K562 (cell line): ENCODE data around the gene ZNF622. TPM values are rescaled to one million over a fixed set of nuclear protein-coding genes. Genes with fewer than 3 reads are reported as not detected.

Experiments used
- ARID2 ChIP-seq: fragments of 450-650 bp; IDR thresholded peaks from 2 replicates; pipeline ENCODE4 v1.6.1; 2017; ENCODE audit warnings: antibody characterized with exemption, mild to moderate bottlenecking
- ILF3 ChIP-seq: fragments of 450-650 bp; IDR thresholded peaks from 2 replicates; pipeline ENCODE4 v1.6.1; 2018; ENCODE audit warnings: antibody characterized with exemption, mild to moderate bottlenecking, moderate library complexity, borderline replicate concordance
- KDM5B ChIP-seq: fragments of 200-600 bp; sonication (generic); IDR thresholded peaks from 2 replicates; pipeline ENCODE4 v1.6.1; 2012; ENCODE audit warnings: low read depth, mild to moderate bottlenecking, moderate library complexity, low read length, control low read depth, inconsistent platforms; ENCODE audit not compliant: insufficient replicate concordance
- TAF7 ChIP-seq: fragments of 450-650 bp; IDR thresholded peaks from 2 replicates; pipeline ENCODE4 v1.6.1; 2016; ENCODE audit warnings: missing genetic modification characterization, missing compliant biosample characterization
- ZNF444 ChIP-seq: fragments of 250-450 bp; sonication (Bioruptor Pico); IDR thresholded peaks from 2 replicates; pipeline ENCODE4 v1.4.0; 2020; ENCODE audit warnings: mild to moderate bottlenecking, moderate library complexity
- polyA plus RNA-seq, 8 experiments: library from polyadenylated mRNA; depleted of rRNA in 4 of 8; stranded (reverse) in 5 of 8; unstranded in 3 of 8; fragments of >200 nt; fragmentation: Nextera tagmentation in 2 of 8; fragmentation: Illumina TruSeq in 1 of 8; extraction: Ambion mirVana in 2 of 8; extraction: Trizol in 1 of 8; gene quantifications; 2 replicates each; pipeline versions ENCODE4 v1.2.1 to v1.2.3, GENCODE V29; 2011 to 2014; ENCODE audit warnings: inconsistent platforms in 1 of 8, missing spikeins in 1 of 8
- total RNA-seq, 7 experiments: library from RNA; depleted of rRNA in 6 of 7; stranded (reverse); fragments of >200 nt in 6 of 7; fragmentation: Illumina TruSeq in 2 of 7; extraction: Trizol in 2 of 7; gene quantifications; 2 replicates each; pipeline versions ENCODE4 v1.2.1 to v1.2.3, GENCODE V29; 2011 to 2021; ENCODE audit warnings: low replicate concordance in 1 of 7
- TF ChIP-seq, protein P1 (sequence below): fragments of 450-650 bp; formaldehyde crosslinking; IDR thresholded peaks from 2 replicates; pipeline ENCODE4 v1.4.0; 2020; ENCODE audit warnings: mild to moderate bottlenecking, moderate library complexity
- TF ChIP-seq, protein P2 (sequence below): fragments of 450-650 bp; IDR thresholded peaks from 2 replicates; pipeline ENCODE4 v1.7.0; 2016; ENCODE audit warnings: borderline replicate concordance
- TF ChIP-seq, protein P3 (sequence below): fragments of 450-650 bp; conservative IDR thresholded peaks from 2 replicates; pipeline ENCODE4 v1.6.1; 2016; ENCODE audit warnings: missing genetic modification characterization, low read depth, mild to moderate bottlenecking, control low read depth, missing compliant biosample characterization

Gene ZNF622
- total and polyA plus RNA-seq, 9 of the 15 experiments (the other 6 are each of a cell fraction or from before 2014, with no cell fraction given) = 9.6 to 51.5 (median 32.3) TPM

DNA sequence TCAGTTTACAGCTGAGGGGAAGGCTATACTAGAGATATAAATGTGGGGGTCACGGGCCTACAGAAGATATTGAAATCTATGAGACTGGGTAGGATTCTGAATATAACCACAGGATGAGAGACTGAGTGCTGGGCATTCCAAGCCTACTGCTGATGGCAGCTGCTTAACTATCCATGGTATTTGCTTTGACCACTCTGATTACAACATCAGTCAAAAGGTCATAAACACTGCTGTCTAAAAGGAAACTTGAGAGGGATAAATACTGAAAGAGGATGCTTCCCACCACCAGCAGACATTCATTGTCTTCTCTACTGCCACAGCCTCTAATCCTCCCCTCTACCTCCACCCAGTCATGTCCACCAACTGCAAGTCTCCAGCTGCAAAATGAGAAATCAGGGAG, 3.8 kb downstream of the ZNF622 start (continued):
- TF ChIP-seq, protein P1, sequence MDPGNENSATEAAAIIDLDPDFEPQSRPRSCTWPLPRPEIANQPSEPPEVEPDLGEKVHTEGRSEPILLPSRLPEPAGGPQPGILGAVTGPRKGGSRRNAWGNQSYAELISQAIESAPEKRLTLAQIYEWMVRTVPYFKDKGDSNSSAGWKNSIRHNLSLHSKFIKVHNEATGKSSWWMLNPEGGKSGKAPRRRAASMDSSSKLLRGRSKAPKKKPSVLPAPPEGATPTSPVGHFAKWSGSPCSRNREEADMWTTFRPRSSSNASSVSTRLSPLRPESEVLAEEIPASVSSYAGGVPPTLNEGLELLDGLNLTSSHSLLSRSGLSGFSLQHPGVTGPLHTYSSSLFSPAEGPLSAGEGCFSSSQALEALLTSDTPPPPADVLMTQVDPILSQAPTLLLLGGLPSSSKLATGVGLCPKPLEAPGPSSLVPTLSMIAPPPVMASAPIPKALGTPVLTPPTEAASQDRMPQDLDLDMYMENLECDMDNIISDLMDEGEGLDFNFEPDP (CRISPR knock-in tag) = no peak
- TF ChIP-seq ILF3 = no peak
- TF ChIP-seq, protein P2, sequence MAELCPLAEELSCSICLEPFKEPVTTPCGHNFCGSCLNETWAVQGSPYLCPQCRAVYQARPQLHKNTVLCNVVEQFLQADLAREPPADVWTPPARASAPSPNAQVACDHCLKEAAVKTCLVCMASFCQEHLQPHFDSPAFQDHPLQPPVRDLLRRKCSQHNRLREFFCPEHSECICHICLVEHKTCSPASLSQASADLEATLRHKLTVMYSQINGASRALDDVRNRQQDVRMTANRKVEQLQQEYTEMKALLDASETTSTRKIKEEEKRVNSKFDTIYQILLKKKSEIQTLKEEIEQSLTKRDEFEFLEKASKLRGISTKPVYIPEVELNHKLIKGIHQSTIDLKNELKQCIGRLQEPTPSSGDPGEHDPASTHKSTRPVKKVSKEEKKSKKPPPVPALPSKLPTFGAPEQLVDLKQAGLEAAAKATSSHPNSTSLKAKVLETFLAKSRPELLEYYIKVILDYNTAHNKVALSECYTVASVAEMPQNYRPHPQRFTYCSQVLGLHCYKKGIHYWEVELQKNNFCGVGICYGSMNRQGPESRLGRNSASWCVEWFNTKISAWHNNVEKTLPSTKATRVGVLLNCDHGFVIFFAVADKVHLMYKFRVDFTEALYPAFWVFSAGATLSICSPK = no peak
- TF ChIP-seq, protein P3, sequence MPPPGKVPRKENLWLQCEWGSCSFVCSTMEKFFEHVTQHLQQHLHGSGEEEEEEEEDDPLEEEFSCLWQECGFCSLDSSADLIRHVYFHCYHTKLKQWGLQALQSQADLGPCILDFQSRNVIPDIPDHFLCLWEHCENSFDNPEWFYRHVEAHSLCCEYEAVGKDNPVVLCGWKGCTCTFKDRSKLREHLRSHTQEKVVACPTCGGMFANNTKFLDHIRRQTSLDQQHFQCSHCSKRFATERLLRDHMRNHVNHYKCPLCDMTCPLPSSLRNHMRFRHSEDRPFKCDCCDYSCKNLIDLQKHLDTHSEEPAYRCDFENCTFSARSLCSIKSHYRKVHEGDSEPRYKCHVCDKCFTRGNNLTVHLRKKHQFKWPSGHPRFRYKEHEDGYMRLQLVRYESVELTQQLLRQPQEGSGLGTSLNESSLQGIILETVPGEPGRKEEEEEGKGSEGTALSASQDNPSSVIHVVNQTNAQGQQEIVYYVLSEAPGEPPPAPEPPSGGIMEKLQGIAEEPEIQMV (tag) = no peak
- no peak for TF ChIP-seq ARID2
- no peak for TF ChIP-seq ZNF444 (CRISPR knock-in tag)
- TF ChIP-seq KDM5B = no peak
- TF ChIP-seq TAF7 (tag) = no peak
